Loucy (cell line): ENCODE results near the gene PDE9A.
A peak's percentile ranks its signal among the peaks of the same experiment; 100 is the strongest.

Source experiments
- H2AFZ ChIP-seq: fragments of 200-600 bp; sonication (generic); 2 replicates; pipeline ENCODE4 v1.6.0; 2016; ENCODE audit warnings: antibody characterized with exemption, mild to moderate bottlenecking, low read length, moderate library complexity
- H3F3A ChIP-seq: fragments of 200-600 bp; 2 replicates; pipeline ENCODE4 v1.6.0; 2016; ENCODE audit warnings: antibody characterized with exemption, low read depth, mild to moderate bottlenecking
- H3K27me3 ChIP-seq: fragments of 200-600 bp; sonication (generic); 2 replicates; pipeline ENCODE4 v1.6.1; 2014; ENCODE audit warnings: low read length, mild to moderate bottlenecking; ENCODE audit not compliant: insufficient read depth, poor library complexity, severe bottlenecking
- H3K36me3 ChIP-seq: fragments of 200-600 bp; sonication (generic); 2 replicates; pipeline ENCODE4 v1.6.1; 2016; ENCODE audit warnings: low read length; ENCODE audit not compliant: insufficient read depth
- H3K4me1 ChIP-seq: fragments of 200-600 bp; sonication (generic); 2 replicates; pipeline ENCODE4 v1.5.1; 2014; ENCODE audit warnings: low read length, mild to moderate bottlenecking; ENCODE audit not compliant: insufficient read depth, poor library complexity, severe bottlenecking
- H3K4me2 ChIP-seq: fragments of 200-600 bp; sonication (generic); 2 replicates; pipeline ENCODE4 v1.6.0; 2014; ENCODE audit warnings: antibody characterized with exemption, low read length, low read depth, mild to moderate bottlenecking; ENCODE audit not compliant: poor library complexity, severe bottlenecking
- H3K4me3 ChIP-seq: fragments of 200-600 bp; sonication (generic); 2 replicates; pipeline ENCODE4 v1.5.1; 2014; ENCODE audit warnings: low read length, mild to moderate bottlenecking, mixed read lengths; ENCODE audit not compliant: poor library complexity, severe bottlenecking
- H3K79me2 ChIP-seq: fragments of 200-600 bp; sonication (generic); 2 replicates; pipeline ENCODE4 v1.6.1; 2014; ENCODE audit warnings: low read length; ENCODE audit not compliant: insufficient read depth
- H3K9ac ChIP-seq: fragments of 200-600 bp; sonication (generic); 2 replicates; pipeline ENCODE4 v1.6.0; 2014; ENCODE audit warnings: mild to moderate bottlenecking, low read depth, low read length, moderate library complexity; ENCODE audit not compliant: poor library complexity, severe bottlenecking
- H3K9me2 ChIP-seq: fragments of 200-600 bp; sonication (generic); replicated peaks from 2 replicates; pipeline ENCODE4 v1.6.1; 2016; ENCODE audit warnings: low read depth, low read length, mixed read lengths
- H3K9me3 ChIP-seq: fragments of 200-600 bp; sonication (generic); 2 replicates; pipeline ENCODE4 v1.6.1; 2014; ENCODE audit warnings: mild to moderate bottlenecking, antibody characterized with exemption, low read length, low read depth; ENCODE audit not compliant: insufficient read depth
- H4K20me1 ChIP-seq: fragments of 200-600 bp; sonication (generic); 2 replicates; pipeline ENCODE4 v1.6.0; 2014; ENCODE audit warnings: antibody characterized with exemption, low read length, mild to moderate bottlenecking; ENCODE audit not compliant: insufficient read depth, poor library complexity, severe bottlenecking
- EZH2phosphoT487 ChIP-seq: fragments of 200-600 bp; IDR thresholded peaks from 2 replicates; pipeline ENCODE4 v1.6.1; 2018; ENCODE audit warnings: antibody characterized with exemption, mild to moderate bottlenecking, moderate library complexity, borderline replicate concordance
- TF ChIP-seq, protein P1 (sequence below): fragments of 200-600 bp; sonication (generic); conservative IDR thresholded peaks from 2 replicates; pipeline ENCODE4 v1.5.1; 2014; ENCODE audit warnings: mild to moderate bottlenecking, antibody characterized with exemption, low read length

Gene PDE9A

DNA sequence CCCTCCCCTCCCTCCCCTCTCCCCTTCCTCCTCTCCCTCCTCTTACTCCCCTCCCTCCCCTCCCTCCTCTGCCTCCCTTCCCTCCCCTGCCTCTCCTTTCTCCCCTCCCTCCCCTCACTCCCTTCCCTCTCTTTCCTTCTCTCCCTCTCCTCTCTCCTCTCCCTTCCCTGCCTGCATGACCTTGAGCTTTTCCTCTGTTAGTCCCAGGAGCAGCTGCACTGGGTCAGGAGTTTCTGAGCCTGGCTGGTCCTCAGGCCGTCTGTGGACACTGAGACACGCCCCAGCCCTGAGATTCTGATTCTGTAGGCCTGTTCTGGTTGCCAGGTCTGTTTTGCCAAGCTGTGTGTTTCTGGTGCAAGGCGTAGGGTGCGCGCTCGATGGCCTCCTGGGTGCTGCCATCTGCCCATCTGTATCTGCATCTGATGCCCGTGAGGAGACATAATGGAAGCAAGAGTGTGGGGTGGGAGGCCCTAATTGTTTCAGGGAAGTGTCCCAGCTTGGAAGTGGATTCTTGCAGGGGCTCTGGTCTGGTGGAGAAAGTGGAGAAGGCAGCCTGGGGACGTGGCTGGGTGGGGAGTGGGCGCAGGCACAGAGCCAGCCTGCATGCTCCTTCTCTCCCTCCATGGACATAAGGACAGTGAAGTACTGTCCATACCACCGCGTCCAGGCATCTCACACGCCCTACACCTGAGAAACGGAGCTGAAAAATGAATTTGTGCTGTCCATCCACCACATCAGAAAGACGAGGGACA, 128.7 kb downstream of the PDE9A start:
- Histone ChIP-seq H3K9me3 (no peaks in the 10 kb centered on the region), H3K4me1 (peaks cover 28% of the 10 kb centered on the region), H3K27me3 (no peaks in the 10 kb centered on the region), H2AFZ (no peak overlapping the region), H3K9ac (no peak overlapping the region), H3F3A (no peaks in the 10 kb centered on the region), H3K9me2 (no peaks in the 10 kb centered on the region), H3K36me3 (no peaks in the 10 kb centered on the region), H3K4me3 (no peak overlapping the region), H3K4me2 (no peak overlapping the region), H4K20me1 (no peaks in the 10 kb centered on the region), H3K79me2 (no peaks in the 10 kb centered on the region)
- no peak for TF ChIP-seq EZH2phosphoT487
- TF ChIP-seq, protein P1, sequence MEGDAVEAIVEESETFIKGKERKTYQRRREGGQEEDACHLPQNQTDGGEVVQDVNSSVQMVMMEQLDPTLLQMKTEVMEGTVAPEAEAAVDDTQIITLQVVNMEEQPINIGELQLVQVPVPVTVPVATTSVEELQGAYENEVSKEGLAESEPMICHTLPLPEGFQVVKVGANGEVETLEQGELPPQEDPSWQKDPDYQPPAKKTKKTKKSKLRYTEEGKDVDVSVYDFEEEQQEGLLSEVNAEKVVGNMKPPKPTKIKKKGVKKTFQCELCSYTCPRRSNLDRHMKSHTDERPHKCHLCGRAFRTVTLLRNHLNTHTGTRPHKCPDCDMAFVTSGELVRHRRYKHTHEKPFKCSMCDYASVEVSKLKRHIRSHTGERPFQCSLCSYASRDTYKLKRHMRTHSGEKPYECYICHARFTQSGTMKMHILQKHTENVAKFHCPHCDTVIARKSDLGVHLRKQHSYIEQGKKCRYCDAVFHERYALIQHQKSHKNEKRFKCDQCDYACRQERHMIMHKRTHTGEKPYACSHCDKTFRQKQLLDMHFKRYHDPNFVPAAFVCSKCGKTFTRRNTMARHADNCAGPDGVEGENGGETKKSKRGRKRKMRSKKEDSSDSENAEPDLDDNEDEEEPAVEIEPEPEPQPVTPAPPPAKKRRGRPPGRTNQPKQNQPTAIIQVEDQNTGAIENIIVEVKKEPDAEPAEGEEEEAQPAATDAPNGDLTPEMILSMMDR, result no peak

DNA sequence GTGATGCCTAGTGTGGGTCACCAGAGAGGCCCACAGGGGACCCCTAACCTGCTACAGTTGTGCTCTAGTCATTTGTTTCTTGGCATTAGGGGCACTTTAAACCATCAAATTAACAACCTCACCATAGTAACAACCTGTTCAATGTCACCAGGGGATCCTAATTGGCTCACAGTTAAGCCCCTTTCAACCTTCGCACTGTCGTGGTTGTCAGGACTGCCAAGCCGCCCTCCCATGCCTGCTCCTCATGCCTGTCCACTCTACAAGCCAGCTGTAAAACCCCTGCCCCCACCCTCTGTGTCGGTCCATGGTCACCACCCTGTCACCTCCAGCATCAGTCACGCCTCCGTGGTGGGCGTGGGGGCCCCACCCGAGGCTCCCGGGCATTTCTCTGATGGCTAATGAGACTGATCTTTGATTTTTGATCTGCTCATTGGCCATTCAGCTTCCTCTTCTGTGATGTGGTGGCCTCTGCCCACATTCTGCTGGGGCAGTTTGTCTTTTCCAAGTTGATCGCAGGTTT, 129.4 kb downstream of the PDE9A start:
- Histone ChIP-seq H4K20me1 (no peaks in the 10 kb centered on the region), H3K27me3 (no peaks in the 10 kb centered on the region), H3K79me2 (no peaks in the 10 kb centered on the region), H3K9ac (peak overlapping the region; percentile 84), H3K4me2 (peak overlapping the region; percentile 98), H3K4me3 (no peak overlapping the region), H3F3A (no peaks in the 10 kb centered on the region), H3K9me2 (no peaks in the 10 kb centered on the region), H3K4me1 (peaks cover 28% of the 10 kb centered on the region), H3K9me3 (no peaks in the 10 kb centered on the region), H2AFZ (no peak overlapping the region), H3K36me3 (no peaks in the 10 kb centered on the region)
- TF ChIP-seq, protein P1, result no peak
- no peak for TF ChIP-seq EZH2phosphoT487

DNA sequence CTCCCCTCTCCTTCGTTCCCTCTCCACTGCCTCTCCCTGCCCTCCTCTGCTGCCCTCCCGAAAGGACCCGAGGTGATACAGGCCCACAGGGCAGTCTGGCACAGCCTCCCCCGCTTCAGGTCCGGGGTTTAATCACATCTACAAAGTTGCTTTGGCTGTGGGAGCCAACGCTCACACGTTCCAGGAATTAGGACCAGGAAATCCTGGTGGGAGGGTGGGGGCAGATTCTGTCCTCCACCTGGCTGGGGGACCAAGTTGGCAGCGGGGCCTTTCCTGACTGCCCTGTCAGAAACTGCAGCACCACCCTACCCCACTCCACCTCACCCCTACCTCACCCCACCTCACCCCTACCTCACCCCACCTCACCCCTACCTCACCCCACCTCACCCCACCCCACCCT, 130.9 kb downstream of the PDE9A start:
- Histone ChIP-seq H3K4me1 (peaks cover 28% of the 10 kb centered on the region), H3F3A (no peaks in the 10 kb centered on the region), H3K4me3 (peak overlapping the region; percentile 71), H3K36me3 (no peaks in the 10 kb centered on the region), H2AFZ (peak overlapping the region; percentile 64), H3K9ac (peak overlapping the region; percentile 84), H3K9me3 (no peaks in the 10 kb centered on the region), H3K79me2 (no peaks in the 10 kb centered on the region), H3K27me3 (no peaks in the 10 kb centered on the region), H3K9me2 (no peaks in the 10 kb centered on the region), H3K4me2 (peak overlapping the region; percentile 98), H4K20me1 (no peaks in the 10 kb centered on the region)
- TF ChIP-seq, protein P1, result no peak
- TF ChIP-seq EZH2phosphoT487, result no peak
